HCEC 1CT (cell line): ENCODE data around the gene SMYD2.
A peak's percentile ranks its signal among the peaks of the same experiment; 100 is the strongest.

ENCODE experiments used
- DNase-seq: peaks from one replicate; pipeline ENCODE4 v3.0.0-alpha.2; 2017

Gene SMYD2

GRCh38 chr1:214330222-214330621, 49.3 kb downstream of the SMYD2 start:
- no peak for DNase-seq

GRCh38 chr1:214330715-214331114, 49.8 kb downstream of the SMYD2 start:
- no peak for DNase-seq

- DNase-seq = no peak
Measured at GRCh38 chr1:214331180-214331579, 50.2 kb downstream of the SMYD2 start.

DNA sequence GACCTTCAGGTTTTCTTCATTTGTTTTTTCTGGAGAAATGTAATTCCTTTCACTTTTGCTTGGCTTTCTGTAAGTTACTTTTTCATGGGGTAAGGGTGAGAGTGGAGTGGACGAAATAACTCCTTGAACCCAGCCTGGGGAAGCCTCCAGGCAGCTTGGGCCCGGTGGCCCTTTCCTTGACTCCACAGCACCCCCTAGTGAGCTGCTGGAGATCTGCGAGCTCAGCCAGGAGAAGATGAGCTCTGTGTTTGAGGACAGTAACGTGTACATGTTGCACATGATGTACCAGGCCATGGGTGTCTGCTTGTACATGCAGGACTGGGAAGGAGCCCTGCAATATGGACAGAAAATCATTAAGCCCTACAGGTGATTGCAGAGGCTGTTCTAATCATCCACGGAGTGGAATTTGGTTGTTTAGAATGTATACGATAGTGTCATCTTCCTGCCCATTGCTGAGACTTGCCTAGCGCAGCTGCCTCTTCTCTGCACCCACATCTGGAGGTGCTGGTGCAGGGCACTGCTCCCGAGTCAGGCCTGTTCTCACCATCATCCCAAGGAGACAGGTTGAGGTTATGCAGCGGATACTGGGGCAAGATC, 51.0 kb downstream of the SMYD2 start:
- DNase-seq = peak; percentile 40

DNA sequence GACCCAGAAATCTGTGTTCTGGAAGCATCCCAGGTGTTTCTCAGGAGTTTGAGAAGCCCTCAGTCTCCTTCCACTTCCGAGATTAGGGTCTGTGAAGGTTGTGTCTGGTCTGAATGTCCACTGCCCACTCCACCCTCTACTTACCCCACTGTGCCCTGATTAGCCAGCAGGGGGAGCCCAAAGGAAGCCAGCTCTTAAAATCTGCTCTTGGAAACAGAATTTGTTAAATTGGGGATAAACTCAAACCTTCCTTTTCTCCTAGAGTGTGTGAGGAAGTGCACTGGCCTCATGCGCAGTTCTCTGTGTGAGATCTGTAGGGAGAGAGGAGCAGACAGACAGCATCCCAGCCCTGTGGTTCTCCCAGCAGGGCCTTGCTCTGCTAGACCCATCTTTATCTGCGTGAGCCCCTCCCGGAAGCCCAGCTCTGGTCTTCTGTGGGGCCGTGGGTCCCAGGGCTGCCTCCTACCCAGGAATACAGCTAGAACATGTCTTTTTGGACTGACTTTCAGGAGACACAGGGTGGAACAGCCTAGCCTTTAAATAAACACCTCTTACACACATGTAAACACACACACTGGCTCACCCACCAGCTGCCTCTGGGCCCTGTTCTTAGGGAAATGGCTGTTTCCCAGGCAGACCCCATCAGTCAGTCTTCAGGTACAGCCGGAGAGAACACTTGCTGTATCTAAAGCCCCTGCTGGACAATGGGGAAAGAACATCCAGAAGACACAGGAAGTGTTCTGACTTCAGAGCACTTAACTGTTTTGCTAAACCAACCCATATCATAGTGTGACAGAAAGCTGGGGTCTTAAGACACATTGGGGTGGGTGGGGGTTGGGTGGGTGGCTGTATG, 52.2 kb downstream of the SMYD2 start:
- peak; percentile 38 for DNase-seq

DNA sequence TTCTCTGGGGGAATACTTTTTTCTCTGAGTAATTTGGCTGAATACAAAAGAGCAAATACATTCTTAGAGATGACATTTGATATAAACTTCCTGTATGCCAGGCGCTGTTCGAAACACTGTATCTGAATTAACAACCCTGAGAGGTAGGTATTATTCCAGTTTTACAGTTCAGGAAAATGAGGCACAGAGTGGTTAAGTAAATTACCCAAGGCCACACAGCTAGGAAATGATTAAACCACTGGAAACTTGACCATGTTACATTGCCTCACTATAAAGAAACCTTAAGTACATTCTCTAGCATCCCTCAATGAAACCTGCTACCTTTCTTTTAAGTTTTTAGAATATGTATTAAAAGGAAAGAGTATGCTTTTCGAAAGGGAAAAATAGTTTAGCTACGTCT, 54.6 kb downstream of the SMYD2 start:
- DNase-seq = no peak

DNA sequence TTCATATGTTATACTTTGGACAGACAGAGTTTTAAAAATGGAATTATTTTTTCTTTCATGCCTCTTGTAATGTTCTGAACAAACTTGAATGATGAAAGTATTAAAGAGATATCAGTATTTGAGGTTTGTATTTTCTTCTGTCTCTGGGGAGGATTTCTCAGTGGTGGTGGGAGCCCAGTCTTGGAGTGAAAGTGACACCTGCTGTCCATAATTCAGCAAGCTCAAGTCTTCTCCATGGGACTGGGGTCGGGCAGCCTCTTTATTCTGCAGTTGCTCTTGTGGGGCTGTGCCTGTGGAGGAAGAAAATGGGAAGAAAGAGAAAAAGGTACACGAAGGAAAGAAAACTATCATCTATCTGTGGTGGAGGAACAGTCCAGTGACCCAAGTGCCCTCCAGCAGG, 56.1 kb downstream of the SMYD2 start:
- no peak for DNase-seq

GRCh38 chr1:214337511-214337910, 56.6 kb downstream of the SMYD2 start:
- DNase-seq = no peak

DNA sequence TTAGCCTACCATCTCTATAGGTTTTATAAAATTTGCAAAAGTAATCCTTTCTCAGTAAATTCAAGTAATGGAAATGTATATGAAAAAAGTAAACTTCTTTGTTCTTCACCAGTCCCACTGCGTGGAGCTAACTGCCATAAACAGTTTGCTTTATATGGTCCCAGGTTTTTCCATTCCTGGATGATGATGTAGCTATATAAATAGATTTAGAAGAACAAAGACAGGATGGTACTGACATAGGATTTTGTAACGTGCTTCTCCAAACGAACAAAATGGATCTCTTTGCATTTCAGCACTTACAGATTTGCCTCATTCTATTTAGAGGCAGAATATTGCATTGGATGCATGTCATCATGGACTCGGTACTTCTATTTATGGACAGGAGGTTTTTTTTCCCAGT, 57.3 kb downstream of the SMYD2 start:
- DNase-seq = no peak

GRCh38 chr1:214341459-214341858, 60.5 kb downstream of the SMYD2 start:
- DNase-seq = no peak

GRCh38 chr1:214341932-214342331, 61.0 kb downstream of the SMYD2 start:
- DNase-seq = no peak

- DNase-seq = no peak
Measured at GRCh38 chr1:214342525-214342924, 61.6 kb downstream of the SMYD2 start.

DNA sequence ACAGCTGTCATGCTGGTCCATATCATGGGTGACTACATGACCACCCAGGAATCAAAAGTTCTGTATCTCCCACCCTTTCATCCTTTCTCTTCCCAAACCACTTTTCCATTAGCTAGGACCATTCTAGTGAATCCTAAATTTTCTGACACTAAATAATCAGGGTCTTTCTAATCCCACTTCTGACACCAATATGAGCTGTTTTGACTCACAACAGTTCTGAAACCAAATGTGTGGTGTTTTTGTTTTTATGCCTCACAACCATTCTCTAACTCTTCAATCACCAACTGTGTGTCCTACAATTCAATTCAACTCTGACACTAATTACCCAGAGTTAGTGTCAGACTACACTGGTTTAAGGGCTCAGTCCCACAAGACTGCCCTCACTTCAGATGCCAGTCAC, 63.9 kb downstream of the SMYD2 start:
- DNase-seq = no peak

- DNase-seq = no peak
Measured at GRCh38 chr1:214349008-214349407, 68.0 kb downstream of the SMYD2 start.

GRCh38 chr1:214349781-214350180, 68.8 kb downstream of the SMYD2 start:
- no peak for DNase-seq

GRCh38 chr1:214351551-214352277, 70.8 kb downstream of the SMYD2 start:
- DNase-seq = no peak

DNA sequence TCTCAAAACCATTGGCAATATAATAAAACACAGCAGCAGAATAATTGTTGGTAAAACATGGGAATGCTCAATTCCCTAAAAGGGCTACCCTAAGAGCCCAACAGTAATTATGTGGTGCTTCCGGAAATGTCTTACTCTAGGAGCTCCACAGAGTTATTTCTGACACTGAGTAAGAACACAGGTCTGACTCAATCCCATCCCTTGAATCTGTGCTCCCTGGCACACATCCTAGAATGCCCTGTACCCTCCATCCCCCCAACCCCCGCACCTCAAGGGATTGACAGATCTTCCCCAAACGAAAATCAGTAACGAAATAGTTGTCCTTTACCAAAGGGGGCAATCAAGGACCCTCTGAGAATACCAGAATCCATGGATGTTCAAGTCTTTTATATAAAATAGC, 71.9 kb downstream of the SMYD2 start:
- DNase-seq = no peak

GRCh38 chr1:214354440-214355148, 73.6 kb downstream of the SMYD2 start:
- DNase-seq = no peak

DNA sequence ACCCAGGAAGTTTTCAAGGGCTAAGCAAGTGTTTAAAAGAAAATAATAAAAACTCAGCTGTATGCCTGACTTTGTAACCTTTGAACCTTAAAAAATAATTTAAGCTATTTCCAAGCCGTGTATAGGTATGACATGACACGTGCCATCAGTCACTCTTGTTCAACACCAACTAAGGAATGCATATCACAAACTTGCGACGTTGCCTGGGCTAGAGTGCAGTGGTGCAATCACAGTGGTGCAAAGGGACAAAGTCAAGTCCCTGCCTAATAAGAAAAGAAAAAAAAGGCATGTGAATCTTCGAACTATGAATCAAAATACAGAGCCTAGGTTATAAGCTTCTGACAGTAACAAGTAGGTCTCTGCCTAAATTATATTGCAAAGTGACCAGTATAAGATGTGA, 79.2 kb downstream of the SMYD2 start:
- DNase-seq = no peak

DNA sequence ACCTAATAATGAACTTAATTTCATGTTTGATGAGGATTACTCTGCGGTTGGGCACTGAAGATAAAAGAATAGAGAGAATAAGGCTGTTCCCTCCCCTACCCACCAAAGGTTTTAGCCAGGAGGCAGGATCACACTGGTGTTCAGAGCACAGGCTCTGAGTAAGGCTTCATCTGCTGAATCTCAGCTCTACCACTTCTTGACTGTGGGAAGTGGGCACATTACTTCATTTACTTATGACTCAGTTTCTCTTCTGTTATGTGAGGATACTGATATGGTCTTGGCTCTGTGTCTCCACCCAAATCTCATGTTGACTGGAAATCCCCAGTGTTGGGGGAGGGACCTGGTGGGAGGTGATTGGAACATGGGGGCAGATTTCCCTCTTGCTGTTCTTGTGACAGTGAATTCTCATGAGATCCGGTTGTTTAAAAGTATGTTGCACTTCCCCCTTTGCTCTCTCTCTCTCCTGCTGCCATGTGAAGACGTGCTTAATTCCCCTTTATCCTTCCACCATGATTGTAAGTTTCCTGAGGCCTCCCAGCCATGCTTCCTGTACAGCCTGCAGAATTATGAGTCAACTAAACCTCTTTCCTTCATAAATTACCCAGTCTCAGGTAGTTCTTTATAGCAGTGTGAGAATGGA, 79.7 kb downstream of the SMYD2 start:
- DNase-seq = no peak

DNA sequence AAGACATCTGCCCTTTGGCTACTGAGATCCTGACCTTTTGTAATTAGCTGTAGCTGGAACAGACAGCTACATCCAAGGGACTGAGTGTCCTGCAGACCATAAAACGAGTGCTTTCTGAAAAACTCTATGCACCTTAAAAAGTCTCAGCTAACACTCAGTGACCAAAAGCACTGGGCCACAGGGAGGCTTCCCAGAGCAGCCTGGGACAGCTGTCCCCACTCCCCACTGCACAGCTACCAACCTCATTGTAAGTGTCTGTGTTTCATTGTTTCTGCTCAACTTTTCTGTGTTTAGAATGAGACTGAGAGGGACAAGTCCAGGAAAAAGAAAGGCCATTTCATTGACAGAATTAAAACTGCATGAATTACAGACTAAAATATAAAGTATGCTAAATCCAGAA, 80.7 kb downstream of the SMYD2 start:
- no peak for DNase-seq

DNA sequence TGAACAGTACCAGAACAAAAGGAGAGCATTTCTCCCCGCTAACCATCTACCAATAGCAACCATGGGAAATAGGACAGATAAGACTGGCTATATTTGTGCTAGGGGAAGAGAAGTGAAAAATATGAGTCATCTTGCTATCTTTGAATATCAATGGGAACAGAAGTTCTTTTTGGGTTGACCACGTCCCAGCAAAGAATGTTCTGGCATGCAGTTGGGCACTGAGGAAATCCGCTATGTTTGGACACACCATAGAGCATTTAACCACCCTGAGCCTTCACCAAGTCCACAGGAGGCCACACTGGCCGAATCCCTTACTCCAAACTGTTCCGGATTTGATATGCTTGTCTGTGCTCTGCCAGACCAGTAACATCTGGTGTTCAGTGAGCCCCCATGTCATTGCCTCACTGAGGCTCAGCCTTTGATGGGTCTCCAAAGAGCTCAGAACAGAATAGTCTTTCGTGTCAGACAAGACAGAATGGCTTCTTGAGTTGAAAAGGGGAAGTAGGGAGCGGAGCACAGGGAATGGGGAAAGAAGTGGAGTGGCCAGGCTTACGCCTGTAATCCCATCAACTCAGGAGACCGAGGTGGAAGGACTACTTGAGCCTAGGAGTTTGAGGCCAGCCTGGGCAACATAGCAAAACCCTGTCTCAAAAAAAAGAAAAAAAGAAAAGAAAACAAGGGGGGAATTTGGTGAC, 81.4 kb downstream of the SMYD2 start:
- no peak for DNase-seq
